K562 (cell line): ENCODE measurements around the gene RUVBL1. TPM values are rescaled to one million over a fixed set of nuclear protein-coding genes. Genes with fewer than 3 reads are reported as not detected.

Source experiments
- COPS2 ChIP-seq: fragments of 450-650 bp; conservative IDR thresholded peaks from 2 replicates; pipeline ENCODE4 v1.6.1; 2016; ENCODE audit warnings: mild to moderate bottlenecking, moderate library complexity
- ELF4 ChIP-seq: fragments of 450-650 bp; formaldehyde crosslinking; IDR thresholded peaks from 2 replicates; pipeline ENCODE4 v1.4.0; 2022; ENCODE audit warnings: missing genetic modification characterization
- FOXK2 ChIP-seq, 2 experiments: fragments of 450-650 bp; IDR thresholded peaks in 1 of 2; conservative IDR thresholded peaks in 1 of 2; 2 replicates each; pipeline ENCODE4 v1.6.1; 2016; ENCODE audit warnings: low read depth in 2 of 2, mild to moderate bottlenecking in 1 of 2
- RBM34 ChIP-seq: fragments of 200-400 bp; formaldehyde crosslinking; IDR thresholded peaks from 2 replicates; pipeline ENCODE4 v1.6.1; 2018; ENCODE audit warnings: low read length, borderline replicate concordance; ENCODE audit not compliant: insufficient read depth
- TAF9B ChIP-seq: fragments of 450-650 bp; IDR thresholded peaks from 2 replicates; pipeline ENCODE4 v1.6.1; 2018; ENCODE audit warnings: mild to moderate bottlenecking; ENCODE audit not compliant: partially characterized antibody
- ZBTB1 ChIP-seq: sonication (generic); formaldehyde crosslinking; IDR thresholded peaks from 2 replicates; pipeline ENCODE4 v1.8.1; 2023; ENCODE audit warnings: missing genetic modification reagents, low read depth, mild to moderate bottlenecking, borderline replicate concordance
- ZNF699 ChIP-seq: fragments of 250-450 bp; sonication (Bioruptor Pico); IDR thresholded peaks from 2 replicates; pipeline ENCODE4 v1.8.0; 2021; ENCODE audit warnings: mild to moderate bottlenecking, moderate library complexity; ENCODE audit not compliant: insufficient replicate concordance
- polyA plus RNA-seq, 8 experiments: library from polyadenylated mRNA; depleted of rRNA in 4 of 8; stranded (reverse) in 5 of 8; unstranded in 3 of 8; fragments of >200 nt; fragmentation: Nextera tagmentation in 2 of 8; fragmentation: Illumina TruSeq in 1 of 8; extraction: Ambion mirVana in 2 of 8; extraction: Trizol in 1 of 8; gene quantifications; 2 replicates each; pipeline versions ENCODE4 v1.2.1 to v1.2.3, GENCODE V29; 2011 to 2014; ENCODE audit warnings: inconsistent platforms in 1 of 8, missing spikeins in 1 of 8
- total RNA-seq, 7 experiments: library from RNA; depleted of rRNA in 6 of 7; stranded (reverse); fragments of >200 nt in 6 of 7; fragmentation: Illumina TruSeq in 2 of 7; extraction: Trizol in 2 of 7; gene quantifications; 2 replicates each; pipeline versions ENCODE4 v1.2.1 to v1.2.3, GENCODE V29; 2011 to 2021; ENCODE audit warnings: low replicate concordance in 1 of 7
- TF ChIP-seq, protein P1 (sequence below): fragments of 200-600 bp; sonication (generic); IDR thresholded peaks from one replicate; pipeline ENCODE4 v1.6.1; 2012; ENCODE audit warnings: mild to moderate bottlenecking, low read depth, low read length, inconsistent platforms
- TF ChIP-seq, protein P2 (sequence below): IDR thresholded peaks from 3 replicates; pipeline ENCODE4 v1.6.1; 2011; ENCODE audit warnings: borderline replicate concordance, mild to moderate bottlenecking, moderate library complexity; ENCODE audit not compliant: insufficient read length; ENCODE audit errors: extremely low read depth
- TF ChIP-seq, protein P3 (sequence below): fragments of 450-650 bp; formaldehyde crosslinking; IDR thresholded peaks from 2 replicates; pipeline ENCODE4 v1.4.0; 2020; ENCODE audit warnings: mild to moderate bottlenecking, mixed read lengths

Gene RUVBL1
- total and polyA plus RNA-seq, 9 of the 15 experiments (the other 6 are each of a cell fraction or from before 2014, with no cell fraction given), result 20.7 to 147 (median 113) TPM

DNA sequence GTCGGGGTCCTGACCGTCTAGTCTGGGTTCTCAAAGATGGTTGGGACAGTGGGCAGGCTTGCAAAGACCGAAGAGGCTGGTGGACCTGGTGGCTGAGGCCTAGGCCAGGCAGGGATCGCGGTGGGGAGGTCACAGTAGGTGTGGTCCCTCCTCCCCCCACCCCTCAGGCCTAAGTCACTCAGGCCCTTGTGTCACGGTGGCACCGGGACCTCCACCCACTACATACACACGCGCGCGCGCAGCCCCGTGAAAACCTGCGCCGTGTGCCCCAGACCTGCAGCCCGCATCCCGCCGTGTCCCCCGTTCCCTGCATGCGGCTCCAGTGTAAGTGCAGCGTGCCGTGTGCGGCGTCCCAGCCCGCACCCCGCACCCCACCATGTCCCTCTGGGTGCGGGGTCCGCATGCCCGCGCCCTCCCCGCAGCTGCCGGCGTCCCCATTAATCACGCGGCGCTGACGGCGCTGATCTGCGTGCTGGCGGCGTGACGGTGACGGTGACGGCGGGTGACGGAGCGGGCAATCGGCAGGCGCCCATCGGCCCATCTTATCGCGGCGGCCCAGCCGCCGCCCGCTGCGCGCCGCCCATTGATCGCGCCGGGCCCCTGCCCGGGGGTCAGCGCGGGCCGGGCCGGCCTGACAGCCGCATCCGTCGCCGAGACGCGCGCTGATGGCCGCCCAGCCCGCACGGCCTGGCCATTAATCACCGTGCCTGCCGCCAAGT lies 47.0 kb downstream of the RUVBL1 start (continued):
- TF ChIP-seq, protein P1, sequence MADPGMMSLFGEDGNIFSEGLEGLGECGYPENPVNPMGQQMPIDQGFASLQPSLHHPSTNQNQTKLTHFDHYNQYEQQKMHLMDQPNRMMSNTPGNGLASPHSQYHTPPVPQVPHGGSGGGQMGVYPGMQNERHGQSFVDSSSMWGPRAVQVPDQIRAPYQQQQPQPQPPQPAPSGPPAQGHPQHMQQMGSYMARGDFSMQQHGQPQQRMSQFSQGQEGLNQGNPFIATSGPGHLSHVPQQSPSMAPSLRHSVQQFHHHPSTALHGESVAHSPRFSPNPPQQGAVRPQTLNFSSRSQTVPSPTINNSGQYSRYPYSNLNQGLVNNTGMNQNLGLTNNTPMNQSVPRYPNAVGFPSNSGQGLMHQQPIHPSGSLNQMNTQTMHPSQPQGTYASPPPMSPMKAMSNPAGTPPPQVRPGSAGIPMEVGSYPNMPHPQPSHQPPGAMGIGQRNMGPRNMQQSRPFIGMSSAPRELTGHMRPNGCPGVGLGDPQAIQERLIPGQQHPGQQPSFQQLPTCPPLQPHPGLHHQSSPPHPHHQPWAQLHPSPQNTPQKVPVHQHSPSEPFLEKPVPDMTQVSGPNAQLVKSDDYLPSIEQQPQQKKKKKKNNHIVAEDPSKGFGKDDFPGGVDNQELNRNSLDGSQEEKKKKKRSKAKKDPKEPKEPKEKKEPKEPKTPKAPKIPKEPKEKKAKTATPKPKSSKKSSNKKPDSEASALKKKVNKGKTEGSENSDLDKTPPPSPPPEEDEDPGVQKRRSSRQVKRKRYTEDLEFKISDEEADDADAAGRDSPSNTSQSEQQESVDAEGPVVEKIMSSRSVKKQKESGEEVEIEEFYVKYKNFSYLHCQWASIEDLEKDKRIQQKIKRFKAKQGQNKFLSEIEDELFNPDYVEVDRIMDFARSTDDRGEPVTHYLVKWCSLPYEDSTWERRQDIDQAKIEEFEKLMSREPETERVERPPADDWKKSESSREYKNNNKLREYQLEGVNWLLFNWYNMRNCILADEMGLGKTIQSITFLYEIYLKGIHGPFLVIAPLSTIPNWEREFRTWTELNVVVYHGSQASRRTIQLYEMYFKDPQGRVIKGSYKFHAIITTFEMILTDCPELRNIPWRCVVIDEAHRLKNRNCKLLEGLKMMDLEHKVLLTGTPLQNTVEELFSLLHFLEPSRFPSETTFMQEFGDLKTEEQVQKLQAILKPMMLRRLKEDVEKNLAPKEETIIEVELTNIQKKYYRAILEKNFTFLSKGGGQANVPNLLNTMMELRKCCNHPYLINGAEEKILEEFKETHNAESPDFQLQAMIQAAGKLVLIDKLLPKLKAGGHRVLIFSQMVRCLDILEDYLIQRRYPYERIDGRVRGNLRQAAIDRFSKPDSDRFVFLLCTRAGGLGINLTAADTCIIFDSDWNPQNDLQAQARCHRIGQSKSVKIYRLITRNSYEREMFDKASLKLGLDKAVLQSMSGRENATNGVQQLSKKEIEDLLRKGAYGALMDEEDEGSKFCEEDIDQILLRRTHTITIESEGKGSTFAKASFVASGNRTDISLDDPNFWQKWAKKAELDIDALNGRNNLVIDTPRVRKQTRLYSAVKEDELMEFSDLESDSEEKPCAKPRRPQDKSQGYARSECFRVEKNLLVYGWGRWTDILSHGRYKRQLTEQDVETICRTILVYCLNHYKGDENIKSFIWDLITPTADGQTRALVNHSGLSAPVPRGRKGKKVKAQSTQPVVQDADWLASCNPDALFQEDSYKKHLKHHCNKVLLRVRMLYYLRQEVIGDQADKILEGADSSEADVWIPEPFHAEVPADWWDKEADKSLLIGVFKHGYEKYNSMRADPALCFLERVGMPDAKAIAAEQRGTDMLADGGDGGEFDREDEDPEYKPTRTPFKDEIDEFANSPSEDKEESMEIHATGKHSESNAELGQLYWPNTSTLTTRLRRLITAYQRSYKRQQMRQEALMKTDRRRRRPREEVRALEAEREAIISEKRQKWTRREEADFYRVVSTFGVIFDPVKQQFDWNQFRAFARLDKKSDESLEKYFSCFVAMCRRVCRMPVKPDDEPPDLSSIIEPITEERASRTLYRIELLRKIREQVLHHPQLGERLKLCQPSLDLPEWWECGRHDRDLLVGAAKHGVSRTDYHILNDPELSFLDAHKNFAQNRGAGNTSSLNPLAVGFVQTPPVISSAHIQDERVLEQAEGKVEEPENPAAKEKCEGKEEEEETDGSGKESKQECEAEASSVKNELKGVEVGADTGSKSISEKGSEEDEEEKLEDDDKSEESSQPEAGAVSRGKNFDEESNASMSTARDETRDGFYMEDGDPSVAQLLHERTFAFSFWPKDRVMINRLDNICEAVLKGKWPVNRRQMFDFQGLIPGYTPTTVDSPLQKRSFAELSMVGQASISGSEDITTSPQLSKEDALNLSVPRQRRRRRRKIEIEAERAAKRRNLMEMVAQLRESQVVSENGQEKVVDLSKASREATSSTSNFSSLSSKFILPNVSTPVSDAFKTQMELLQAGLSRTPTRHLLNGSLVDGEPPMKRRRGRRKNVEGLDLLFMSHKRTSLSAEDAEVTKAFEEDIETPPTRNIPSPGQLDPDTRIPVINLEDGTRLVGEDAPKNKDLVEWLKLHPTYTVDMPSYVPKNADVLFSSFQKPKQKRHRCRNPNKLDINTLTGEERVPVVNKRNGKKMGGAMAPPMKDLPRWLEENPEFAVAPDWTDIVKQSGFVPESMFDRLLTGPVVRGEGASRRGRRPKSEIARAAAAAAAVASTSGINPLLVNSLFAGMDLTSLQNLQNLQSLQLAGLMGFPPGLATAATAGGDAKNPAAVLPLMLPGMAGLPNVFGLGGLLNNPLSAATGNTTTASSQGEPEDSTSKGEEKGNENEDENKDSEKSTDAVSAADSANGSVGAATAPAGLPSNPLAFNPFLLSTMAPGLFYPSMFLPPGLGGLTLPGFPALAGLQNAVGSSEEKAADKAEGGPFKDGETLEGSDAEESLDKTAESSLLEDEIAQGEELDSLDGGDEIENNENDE, result no peak
- TF ChIP-seq FOXK2 (conservative IDR thresholded peaks at IDR 0.05 in 1 of 2, IDR thresholded peaks at IDR 0.05 in 1 of 2; ENCODE audit: low read depth in 2 of 2) (no peak), ZNF699 (no peak), ZBTB1 (CRISPR knock-in tag) (no peak; the same call in 1 of the 2 replicates), ELF4 (CRISPR knock-in tag) (no peak), TAF9B (no peak), RBM34 (no peak), COPS2 (no peak)
- TF ChIP-seq, protein P2, sequence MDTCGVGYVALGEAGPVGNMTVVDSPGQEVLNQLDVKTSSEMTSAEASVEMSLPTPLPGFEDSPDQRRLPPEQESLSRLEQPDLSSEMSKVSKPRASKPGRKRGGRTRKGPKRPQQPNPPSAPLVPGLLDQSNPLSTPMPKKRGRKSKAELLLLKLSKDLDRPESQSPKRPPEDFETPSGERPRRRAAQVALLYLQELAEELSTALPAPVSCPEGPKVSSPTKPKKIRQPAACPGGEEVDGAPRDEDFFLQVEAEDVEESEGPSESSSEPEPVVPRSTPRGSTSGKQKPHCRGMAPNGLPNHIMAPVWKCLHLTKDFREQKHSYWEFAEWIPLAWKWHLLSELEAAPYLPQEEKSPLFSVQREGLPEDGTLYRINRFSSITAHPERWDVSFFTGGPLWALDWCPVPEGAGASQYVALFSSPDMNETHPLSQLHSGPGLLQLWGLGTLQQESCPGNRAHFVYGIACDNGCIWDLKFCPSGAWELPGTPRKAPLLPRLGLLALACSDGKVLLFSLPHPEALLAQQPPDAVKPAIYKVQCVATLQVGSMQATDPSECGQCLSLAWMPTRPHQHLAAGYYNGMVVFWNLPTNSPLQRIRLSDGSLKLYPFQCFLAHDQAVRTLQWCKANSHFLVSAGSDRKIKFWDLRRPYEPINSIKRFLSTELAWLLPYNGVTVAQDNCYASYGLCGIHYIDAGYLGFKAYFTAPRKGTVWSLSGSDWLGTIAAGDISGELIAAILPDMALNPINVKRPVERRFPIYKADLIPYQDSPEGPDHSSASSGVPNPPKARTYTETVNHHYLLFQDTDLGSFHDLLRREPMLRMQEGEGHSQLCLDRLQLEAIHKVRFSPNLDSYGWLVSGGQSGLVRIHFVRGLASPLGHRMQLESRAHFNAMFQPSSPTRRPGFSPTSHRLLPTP, result no peak
- TF ChIP-seq, protein P3, sequence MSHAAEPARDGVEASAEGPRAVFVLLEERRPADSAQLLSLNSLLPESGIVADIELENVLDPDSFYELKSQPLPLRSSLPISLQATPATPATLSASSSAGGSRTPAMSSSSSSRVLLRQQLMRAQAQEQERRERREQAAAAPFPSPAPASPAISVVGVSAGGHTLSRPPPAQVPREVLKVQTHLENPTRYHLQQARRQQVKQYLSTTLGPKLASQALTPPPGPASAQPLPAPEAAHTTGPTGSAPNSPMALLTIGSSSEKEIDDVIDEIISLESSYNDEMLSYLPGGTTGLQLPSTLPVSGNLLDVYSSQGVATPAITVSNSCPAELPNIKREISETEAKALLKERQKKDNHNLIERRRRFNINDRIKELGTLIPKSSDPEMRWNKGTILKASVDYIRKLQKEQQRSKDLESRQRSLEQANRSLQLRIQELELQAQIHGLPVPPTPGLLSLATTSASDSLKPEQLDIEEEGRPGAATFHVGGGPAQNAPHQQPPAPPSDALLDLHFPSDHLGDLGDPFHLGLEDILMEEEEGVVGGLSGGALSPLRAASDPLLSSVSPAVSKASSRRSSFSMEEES (CRISPR knock-in tag), result no peak
